Endodermal cell (in vitro differentiated cells): ENCODE measurements around the gene CZIB. TPM values are rescaled to one million over a fixed set of nuclear protein-coding genes. Genes with fewer than 3 reads are reported as not detected.
A peak's percentile ranks its signal among the peaks of the same experiment; 100 is the strongest.

Experiments used
- DNase-seq: peaks from one replicate; pipeline ENCODE4 v3.0.0-alpha.2; 2017
- H3K27ac ChIP-seq: 2 replicates; pipeline ENCODE4 v1.5.1; 2013; ENCODE audit warnings: mild to moderate bottlenecking, low read depth, low read length, moderate library complexity
- H3K27me3 ChIP-seq: 2 replicates; pipeline ENCODE4 v1.6.1; 2013; ENCODE audit warnings: mild to moderate bottlenecking, low read length, moderate library complexity; ENCODE audit not compliant: insufficient read depth, control insufficient read depth, poor library complexity, severe bottlenecking
- H3K36me3 ChIP-seq: 2 replicates; pipeline ENCODE4 v1.7.0; 2013; ENCODE audit warnings: mild to moderate bottlenecking, low read length, moderate library complexity; ENCODE audit not compliant: control insufficient read depth, insufficient read depth
- H3K4me1 ChIP-seq: one replicate; pipeline ENCODE4 v1.7.0; 2013; ENCODE audit warnings: low read length; ENCODE audit not compliant: control insufficient read depth, insufficient read depth
- H3K4me3 ChIP-seq: 2 replicates; pipeline ENCODE4 v1.5.1; 2013; ENCODE audit warnings: mild to moderate bottlenecking, low read length, moderate library complexity
- H3K9ac ChIP-seq: 2 replicates; pipeline ENCODE4 v1.6.1; 2013; ENCODE audit warnings: mild to moderate bottlenecking, low read length, moderate library complexity; ENCODE audit not compliant: poor library complexity, severe bottlenecking; ENCODE audit errors: extremely low read depth
- H3K9me3 ChIP-seq: 2 replicates; pipeline ENCODE4 v1.6.1; 2013; ENCODE audit warnings: mild to moderate bottlenecking, low read length, moderate library complexity; ENCODE audit not compliant: control insufficient read depth
- H3K27ac Mint-ChIP-seq: 2 replicates; pipeline ENCODE4 v1.8.0; 2020; ENCODE audit warnings: mixed read lengths
- H3K27me3 Mint-ChIP-seq: 2 replicates; pipeline ENCODE4 v1.8.0; 2021; ENCODE audit warnings: mild to moderate bottlenecking, mixed read lengths; ENCODE audit not compliant: insufficient read depth
- H3K36me3 Mint-ChIP-seq: 2 replicates; pipeline ENCODE4 v1.8.0; 2020; ENCODE audit warnings: low read depth, mixed read lengths
- H3K4me1 Mint-ChIP-seq: 2 replicates; pipeline ENCODE4 v1.8.0; 2020; ENCODE audit warnings: mixed read lengths
- H3K4me3 Mint-ChIP-seq: 2 replicates; pipeline ENCODE4 v1.8.0; 2020; ENCODE audit warnings: mild to moderate bottlenecking, moderate library complexity, mixed read lengths
- H3K9me3 Mint-ChIP-seq: 2 replicates; pipeline ENCODE4 v1.8.0; 2020; ENCODE audit warnings: mild to moderate bottlenecking, mixed read lengths
- CTCF ChIP-seq: fragments of 200-600 bp; sonication (generic); conservative IDR thresholded peaks from 2 replicates; pipeline ENCODE4 v1.5.0; 2021; ENCODE audit warnings: antibody characterized with exemption, mild to moderate bottlenecking
- WGBS, 2 experiments: methylation state at CpG; one replicate each; pipeline versions ENCODE4 v1.1.5 to v1.1.7; 2013; ENCODE audit warnings: missing lambda C conversion rate in 2 of 2, mixed read lengths in 1 of 2; ENCODE audit not compliant: insufficient coverage in 1 of 2, insufficient read length in 1 of 2; 5-methylcytosine and 5-hydroxymethylcytosine counted together
- total RNA-seq, 2 donors: library from RNA; stranded (reverse); fragmentation: NEBNext Ultra II Directional in 1 of 2; extraction: Animal tissue kit (Norgen Biotek cat#: 25700) in 1 of 2; gene quantifications; 2 replicates in 1 of 2; 3 replicates in 1 of 2; pipeline ENCODE4 v1.2.1, GENCODE V29; 2021

CZIB gene
- total RNA-seq, 2 donors from 2014 or later: 64.4 to 74.2 TPM

DNA sequence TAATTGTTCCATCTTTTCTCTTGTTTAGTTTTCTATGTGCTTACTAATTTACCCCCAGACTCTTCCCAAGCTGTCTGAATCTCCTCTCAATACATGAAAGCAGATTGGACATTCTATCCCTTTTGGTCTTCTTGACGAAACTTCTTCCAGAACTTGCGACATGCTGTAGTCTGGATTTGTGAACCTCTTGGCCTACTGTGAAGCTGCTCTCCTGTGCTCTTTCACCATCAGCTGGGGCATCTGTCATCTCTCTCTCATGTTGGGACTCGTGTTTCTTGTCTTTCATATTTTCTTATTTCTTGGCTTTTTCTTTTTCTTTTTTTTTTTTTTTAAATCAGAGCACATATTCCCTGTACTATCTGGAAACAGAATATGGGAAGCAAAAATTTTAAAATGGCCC is 17.0 kb downstream of the CZIB start:
- H3K9ac ChIP-seq: no peak overlapping the region
- Mint-ChIP-seq H3K27me3 (no peaks in the 10 kb centered on the region), H3K36me3 (peaks cover 73% of the 10 kb centered on the region), H3K4me1 (no peaks in the 10 kb centered on the region), H3K27ac (no peak overlapping the region), H3K9me3 (peaks cover 51% of the 10 kb centered on the region), H3K4me3 (no peak overlapping the region)
- no peak overlapping the region for H3K4me3 ChIP-seq
- WGBS, 2 experiments: 94% methylated on average over 2 to 3 of the region's 3 CpGs
- no peak for TF ChIP-seq CTCF
- no peak for DNase-seq
- no peak overlapping the region for H3K27ac ChIP-seq
- H3K27me3 ChIP-seq: no peaks in the 10 kb centered on the region
- peaks cover 43% of the 10 kb centered on the region for H3K9me3 ChIP-seq
- H3K4me1 ChIP-seq: no peaks in the 10 kb centered on the region
- H3K36me3 ChIP-seq: peaks cover 71% of the 10 kb centered on the region

- peaks cover under 1% of the 10 kb centered on the region for H3K9me3 Mint-ChIP-seq
- Histone ChIP-seq H3K4me3 (peak overlapping the region; percentile 89), H3K36me3 (peaks cover 23% of the 10 kb centered on the region), H3K9ac (no peak overlapping the region), H3K27me3 (no peaks in the 10 kb centered on the region), H3K27ac (no peak overlapping the region), H3K4me1 (no peaks in the 10 kb centered on the region), H3K9me3 (peaks cover 3% of the 10 kb centered on the region)
- peaks cover 7% of the 10 kb centered on the region for H3K27me3 Mint-ChIP-seq
- no peak for TF ChIP-seq CTCF
- H3K4me1 Mint-ChIP-seq: peaks cover 21% of the 10 kb centered on the region
- 88 to 100% methylated on average over 2 to 4 of the region's 4 CpGs for WGBS, 2 experiments
- peak overlapping the region; percentile 96 for H3K4me3 Mint-ChIP-seq
- DNase-seq: no peak
- peaks cover 20% of the 10 kb centered on the region for H3K36me3 Mint-ChIP-seq
- H3K27ac Mint-ChIP-seq: no peak overlapping the region
These were observed 22.2 kb downstream of the CZIB start for GRCh38 chr1:53198241-53198651.

DNA sequence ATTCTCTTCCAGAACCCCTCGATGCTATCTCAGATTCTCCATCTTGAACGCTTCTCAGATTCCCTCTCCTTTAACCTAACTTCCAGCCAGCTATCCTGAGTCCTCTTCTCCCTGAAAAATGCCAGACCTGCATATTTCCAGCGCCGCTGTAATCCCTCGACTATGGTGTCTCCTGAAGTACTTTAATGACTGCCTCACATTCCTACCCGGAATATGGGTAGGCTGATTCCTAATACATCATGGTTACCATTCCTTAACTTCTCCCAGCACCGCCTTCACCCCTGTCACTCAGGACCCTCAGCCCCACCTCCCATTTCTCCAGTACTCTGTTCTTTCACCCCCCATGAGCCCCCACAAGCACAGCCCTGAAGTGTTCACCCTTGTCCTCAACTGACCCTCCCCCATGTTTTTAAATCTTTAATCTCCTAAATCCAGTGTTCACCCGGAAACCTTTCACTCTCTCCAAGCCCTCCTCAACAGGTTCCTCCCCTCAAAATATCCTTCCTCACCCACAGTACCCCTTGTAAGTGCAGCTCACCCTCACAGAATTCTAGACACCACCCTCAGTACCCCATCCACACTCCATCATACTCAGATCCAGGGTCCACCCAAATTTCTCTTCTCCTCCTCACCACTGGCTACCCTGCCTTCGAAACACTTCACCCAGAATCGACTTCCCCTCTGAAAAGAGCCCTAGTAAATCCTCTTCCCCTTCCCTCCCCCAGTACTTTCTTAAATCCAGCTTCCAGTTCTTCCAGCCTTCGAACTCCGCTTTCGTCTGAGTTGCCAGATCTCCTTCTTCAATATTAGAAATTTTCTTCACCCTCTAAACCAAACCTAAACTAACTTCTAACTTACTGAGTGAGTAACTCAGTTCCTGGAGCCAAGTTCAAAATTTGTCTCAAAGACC is 22.9 kb downstream of the CZIB start:
- H3K36me3 ChIP-seq: peaks cover 16% of the 10 kb centered on the region
- Mint-ChIP-seq H3K4me3 (peak overlapping the region; percentile 96), H3K4me1 (peaks cover 21% of the 10 kb centered on the region), H3K27me3 (peaks cover 7% of the 10 kb centered on the region), H3K27ac (peak overlapping the region; percentile 97), H3K36me3 (peaks cover 13% of the 10 kb centered on the region), H3K9me3 (no peaks in the 10 kb centered on the region)
- 43 to 48% methylated on average over 13 of the region's 13 CpGs for WGBS, 2 experiments
- TF ChIP-seq CTCF: no peak
- no peaks in the 10 kb centered on the region for H3K4me1 ChIP-seq
- no peaks in the 10 kb centered on the region for H3K9me3 ChIP-seq
- peak overlapping the region; percentile 71 for H3K9ac ChIP-seq
- H3K27me3 ChIP-seq: no peaks in the 10 kb centered on the region
- no peak for DNase-seq
- peak overlapping the region; percentile 89 for H3K4me3 ChIP-seq
- H3K27ac ChIP-seq: peak overlapping the region; percentile 71
